ENCODE data around the gene BCL6. TPM values are rescaled to one million over a fixed set of nuclear protein-coding genes. Genes with fewer than 3 reads are reported as not detected.

Gene BCL6
- total and polyA plus RNA-seq, 2 of the 8 experiments (the other 6 are each of a cell fraction or from before 2014, with no cell fraction given) = 5.7 to 10.4 TPM

DNA sequence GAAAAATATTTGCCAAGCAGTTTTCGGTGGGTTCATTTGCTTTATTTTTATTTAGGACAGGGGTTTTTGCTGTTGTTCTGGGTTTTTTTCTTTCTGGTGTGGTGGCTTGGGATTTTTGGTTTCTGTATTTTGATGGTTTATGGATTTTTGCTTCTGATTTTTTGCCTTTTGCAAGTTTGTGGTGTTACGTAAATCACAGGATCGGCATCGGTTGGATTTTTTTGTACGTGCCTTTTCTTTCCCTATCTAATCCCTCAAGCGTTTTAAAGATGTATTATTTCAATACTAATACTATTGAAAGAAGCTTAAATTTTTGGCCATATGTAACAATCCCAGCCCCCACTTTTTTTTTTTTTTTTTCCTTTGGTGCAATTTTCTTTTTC lies 782 bp upstream of the BCL6 start:
- DNase-seq (ENCODE audit: low read depth in 1 of 2, low spot score in 2 of 2) = no peak
- POLR2A ChIA-PET (ENCODE audit: partially characterized antibody) = interaction anchor here (0.7 to 2.9 kb wide), 17 partner anchors 11 to 1208 kb away, joined by 3 to 19 read pairs (median 4); partner anchors contain the start of gene LPP
- H2BK20ac ChIP-seq (ENCODE audit: low read length) = no peak overlapping the region
- H3K79me1 ChIP-seq (ENCODE audit: low read depth, low read length) = no peaks in the 10 kb centered on the region
- H4K8ac ChIP-seq (ENCODE audit: extremely low read depth, insufficient read depth, low read length) = no peak overlapping the region
- no peak overlapping the region for H2AK5ac ChIP-seq (ENCODE audit: low read depth, low read length)
- H3K14ac ChIP-seq (ENCODE audit: insufficient read length) = no peak overlapping the region
- H3K23me2 ChIP-seq (ENCODE audit: low read depth, low read length) = peaks cover 18% of the 10 kb centered on the region
- no peak for FAIRE-seq
- 23% methylated on average over 6 of the region's 6 CpGs; no CpG with 5 or more reads in 1 of the 2 experiments for WGBS, 2 experiments (ENCODE audit: extremely low coverage in 1 of 2, insufficient coverage in 1 of 2, insufficient read length in 1 of 2, insufficient replicate concordance in 2 of 2, low coverage in 1 of 2, low lambda C conversion rate in 2 of 2, missing lambda C conversion rate in 1 of 2)
- H3K18ac ChIP-seq (ENCODE audit: extremely low read depth, low read length) = no peak overlapping the region
- H3K27me3 ChIP-seq (replicated peaks in 1 of 4; ENCODE audit: control insufficient read depth in 3 of 4, extremely low read depth in 1 of 4, insufficient read depth in 3 of 4, low read length in 3 of 4) = peaks cover 0 to 10% (median 4%) of the 10 kb centered on the region in 4 experiments; a peak in 3 of 7 replicates
- TF ChIP-seq POLR2A (IDR thresholded peaks at IDR 0.05; ENCODE audit: control extremely low read depth in 1 of 2, low read depth in 2 of 2, low read length in 2 of 2) (peak in 1 of 2 experiments; percentile 25; a peak in 1 of 3 replicates), SIX5 (IDR thresholded peaks at IDR 0.05; ENCODE audit: low read depth, low read length) (no peak)
- CTCF ChIA-PET (ENCODE audit: partially characterized antibody) = interaction anchor here (0.8 to 1.3 kb wide), 7 partner anchors 81 to 1210 kb away, joined by 3 to 6 read pairs (median 3); partner anchors contain the start of gene LPP
- no peak overlapping the region for H2BK15ac ChIP-seq (ENCODE audit: low read length)
- H3K4ac ChIP-seq (replicated peaks; ENCODE audit: insufficient read length, low read depth, low read length) = no peak overlapping the region
- H4K20me1 ChIP-seq (replicated peaks in 1 of 2; ENCODE audit: control insufficient read depth in 1 of 2, insufficient read depth in 2 of 2, low read length in 2 of 2) = no peaks in the 10 kb centered on the region
- H2BK12ac ChIP-seq (ENCODE audit: low read depth, low read length) = no peak overlapping the region; the same call in 1 of the 2 replicates
- peak overlapping the region; percentile 86 to 90 for H3K4me2 ChIP-seq (ENCODE audit: insufficient read depth in 1 of 2, low read depth in 2 of 2, low read length in 2 of 2)
- H3K36me3 ChIP-seq (ENCODE audit: control insufficient read depth in 2 of 4, insufficient read depth in 4 of 4, low read length in 3 of 4) = no peaks in the 10 kb centered on the region
- peak overlapping the region in 3 of 4 experiments; percentile 21 to 98 (median 56); a peak in 5 of 7 replicates for H3K9ac ChIP-seq (replicated peaks in 1 of 4; ENCODE audit: extremely low read depth in 1 of 4, low read depth in 3 of 4, low read length in 3 of 4)
- no peak overlapping the region for H4K5ac ChIP-seq (ENCODE audit: insufficient read length, low read depth, low read length)
- peaks cover 0 to 12% of the 10 kb centered on the region in 2 experiments; a peak in 1 of 4 replicates for H3K79me2 ChIP-seq (ENCODE audit: control insufficient read depth in 1 of 2, insufficient read depth in 2 of 2, low read length in 2 of 2)
- H3K27ac ChIP-seq (ENCODE audit: low read depth, low read length) = peak overlapping the region; percentile 100
- no peak overlapping the region for H2AFZ ChIP-seq (ENCODE audit: low read length)
- H3K4me3 ChIP-seq (ENCODE audit: extremely low read depth in 1 of 4, insufficient read depth in 2 of 4, low read depth in 3 of 4, low read length in 4 of 4) = peak overlapping the region; percentile 42 to 91 (median 84); a peak in 6 of 8 replicates
- H3K56ac ChIP-seq (replicated peaks; ENCODE audit: insufficient read length, low read depth, low read length) = no peak overlapping the region
- no peak overlapping the region for H4K91ac ChIP-seq (replicated peaks; ENCODE audit: insufficient read length, low read length)
- no peak overlapping the region for H2BK120ac ChIP-seq (replicated peaks; ENCODE audit: low read depth, low read length)
- peaks cover 7 to 22% (median 16%) of the 10 kb centered on the region in 4 experiments; a peak in 6 of 7 replicates for H3K4me1 ChIP-seq (replicated peaks in 1 of 4; ENCODE audit: control insufficient read depth in 3 of 4, insufficient read depth in 4 of 4, low read length in 3 of 4)
- no peak overlapping the region for H2BK5ac ChIP-seq (ENCODE audit: low read depth, low read length)
- H3K9me3 ChIP-seq (ENCODE audit: insufficient read depth in 2 of 2, low read depth in 1 of 2, low read length in 1 of 2) = no peaks in the 10 kb centered on the region
- no peak overlapping the region for H3K23ac ChIP-seq (ENCODE audit: insufficient read length)
